Muscle of leg (tissue), 11 donors: ENCODE results near the gene FLT3LG. TPM values are rescaled to one million over a fixed set of nuclear protein-coding genes. Genes with fewer than 3 reads are reported as not detected.
"Not testable (repeated sequence)": the region's sequence is repeated elsewhere in the genome, so short reads cannot be mapped to it uniquely, and the experiment has no call there.

ENCODE experiments used
- DNase-seq: peaks from one replicate; pipeline ENCODE4 v3.0.0; 2013
- H3K27ac ChIP-seq: one replicate; pipeline ENCODE4 v1.5.1; 2013; ENCODE audit warnings: mild to moderate bottlenecking, low read length, control low read depth
- H3K27me3 ChIP-seq: one replicate; pipeline ENCODE4 v1.6.1; 2013; ENCODE audit warnings: low read length; ENCODE audit not compliant: control insufficient read depth, insufficient read depth
- H3K36me3 ChIP-seq: one replicate; pipeline ENCODE4 v1.6.1; 2013; ENCODE audit warnings: low read length; ENCODE audit not compliant: control insufficient read depth, insufficient read depth
- H3K4me1 ChIP-seq: one replicate; pipeline ENCODE4 v1.6.1; 2013; ENCODE audit warnings: low read length; ENCODE audit not compliant: control insufficient read depth, insufficient read depth
- H3K4me3 ChIP-seq: one replicate; pipeline ENCODE4 v1.5.1; 2013; ENCODE audit warnings: low read length, control low read depth
- H3K9me3 ChIP-seq: replicated peaks from 2 replicates; pipeline ENCODE4 v1.6.1; 2013; ENCODE audit warnings: low read depth, low read length; ENCODE audit not compliant: control insufficient read depth
- WGBS: methylation state at CpG from one replicate; pipeline ENCODE4 v1.1.5; 2013; ENCODE audit warnings: missing lambda C conversion rate; ENCODE audit not compliant: insufficient coverage; 5-methylcytosine and 5-hydroxymethylcytosine counted together
- polyA plus RNA-seq, 8 donors: library from polyadenylated mRNA; unstranded; fragments of 120-200 nt; gene quantifications; one replicate each; pipeline versions ENCODE4 v1.2.1 to v1.2.3, GENCODE V29; 2013; ENCODE audit warnings: inconsistent platforms in 1 of 8, low replicate concordance in 1 of 8; ENCODE audit not compliant: insufficient read length in 8 of 8, insufficient read depth in 1 of 8
- total RNA-seq: library from RNA; stranded (reverse); fragments of 120-200 nt; gene quantifications from one replicate; pipeline ENCODE4 v1.2.4, GENCODE V29; 2013

FLT3LG gene
- total and polyA plus RNA-seq, 9 donors, result 1.5 to 4.9 (median 3.2) TPM

GRCh38 chr19:49472936-49473335, 1.1 kb upstream of the FLT3LG start:
- peaks cover 2% of the 10 kb centered on the region for H3K27me3 ChIP-seq
- 76% methylated on average over 4 of the region's 9 CpGs for WGBS
- no peak overlapping the region for H3K4me3 ChIP-seq
- DNase-seq, result no peak
- H3K9me3 ChIP-seq, result no peaks in the 10 kb centered on the region
- no peak overlapping the region for H3K27ac ChIP-seq
- peaks cover 8% of the 10 kb centered on the region for H3K36me3 ChIP-seq
- peaks cover 39% of the 10 kb centered on the region for H3K4me1 ChIP-seq

GRCh38 chr19:49473501-49473867, 531 bp upstream of the FLT3LG start:
- WGBS, result 73% methylated on average over 3 of the region's 9 CpGs
- not testable (repeated sequence) for H3K27me3 ChIP-seq, DNase-seq, H3K27ac ChIP-seq, H3K9me3 ChIP-seq, H3K36me3 ChIP-seq
- peak overlapping the region; percentile 63 for H3K4me3 ChIP-seq
- peaks cover 37% of the 10 kb centered on the region for H3K4me1 ChIP-seq

GRCh38 chr19:49474542-49474924, 518 bp downstream of the FLT3LG start:
- Histone ChIP-seq H3K27me3 (peaks cover 2% of the 10 kb centered on the region), H3K36me3 (peaks cover 4% of the 10 kb centered on the region), H3K4me3 (peak overlapping the region; percentile 63), H3K9me3 (no peaks in the 10 kb centered on the region), H3K4me1 (peaks cover 32% of the 10 kb centered on the region), H3K27ac (peak overlapping the region; percentile 71)
- WGBS, result 14% methylated on average over 11 of the region's 11 CpGs
- DNase-seq, result no peak

- H3K4me3 ChIP-seq, result no peak overlapping the region
- WGBS, result 41% methylated on average over 9 of the region's 15 CpGs
- H3K4me1 ChIP-seq, result peaks cover 27% of the 10 kb centered on the region
- H3K27ac ChIP-seq, result peak overlapping the region; percentile 62
- peak; percentile 58 for DNase-seq
- peaks cover 2% of the 10 kb centered on the region for H3K27me3 ChIP-seq
- no peaks in the 10 kb centered on the region for H3K9me3 ChIP-seq
- no peaks in the 10 kb centered on the region for H3K36me3 ChIP-seq
These were observed 1.3 kb downstream of the FLT3LG start for GRCh38 chr19:49475191-49475917.

GRCh38 chr19:49475995-49476880, 2.2 kb downstream of the FLT3LG start:
- Histone ChIP-seq H3K27me3 (peaks cover 2% of the 10 kb centered on the region), H3K36me3 (no peaks in the 10 kb centered on the region), H3K4me3 (no peak overlapping the region), H3K9me3 (no peaks in the 10 kb centered on the region), H3K27ac (no peak overlapping the region), H3K4me1 (peaks cover 27% of the 10 kb centered on the region)
- 24% methylated on average over 9 of the region's 27 CpGs for WGBS
- DNase-seq, result peak; percentile 64

- 87% methylated on average over 8 of the region's 14 CpGs for WGBS
These were observed 6.1 kb downstream of the FLT3LG start for GRCh38 chr19:49479975-49480628.

GRCh38 chr19:49481020-49481683, 7.1 kb downstream of the FLT3LG start:
- Histone ChIP-seq H3K9me3 (no peaks in the 10 kb centered on the region), H3K4me3 (no peak overlapping the region), H3K27ac (no peak overlapping the region), H3K27me3 (no peaks in the 10 kb centered on the region), H3K36me3 (no peaks in the 10 kb centered on the region), H3K4me1 (peaks cover 10% of the 10 kb centered on the region)
- WGBS, result 73% methylated on average over 4 of the region's 7 CpGs
- DNase-seq, result no peak

More at GRCh38 chr19:49479975-49480628, 6.1 kb downstream of the FLT3LG start:
- Histone ChIP-seq H3K4me3 (no peak overlapping the region), H3K27ac (no peak overlapping the region), H3K4me1 (peaks cover 13% of the 10 kb centered on the region), H3K36me3 (no peaks in the 10 kb centered on the region), H3K9me3 (no peaks in the 10 kb centered on the region), H3K27me3 (no peaks in the 10 kb centered on the region)
- no peak for DNase-seq

- 87% methylated on average over 7 of the region's 7 CpGs for WGBS
- peaks cover 28% of the 10 kb centered on the region for H3K36me3 ChIP-seq
These were observed 12.2 kb downstream of the FLT3LG start for GRCh38 chr19:49486232-49486631.

GRCh38 chr19:49486710-49487276, 12.8 kb downstream of the FLT3LG start:
- peaks cover 34% of the 10 kb centered on the region for H3K36me3 ChIP-seq
- H3K9me3 ChIP-seq, result no peaks in the 10 kb centered on the region
- H3K4me3 ChIP-seq, result no peak overlapping the region

More at GRCh38 chr19:49486232-49486631, 12.2 kb downstream of the FLT3LG start:
- H3K27ac ChIP-seq, result no peak overlapping the region
- H3K4me1 ChIP-seq, result peaks cover 31% of the 10 kb centered on the region
- DNase-seq, result peak; percentile 25
- H3K4me3 ChIP-seq, result no peak overlapping the region
- no peaks in the 10 kb centered on the region for H3K9me3 ChIP-seq
- H3K27me3 ChIP-seq, result no peaks in the 10 kb centered on the region

More at GRCh38 chr19:49486710-49487276, 12.8 kb downstream of the FLT3LG start:
- WGBS, result 52% methylated on average over 16 of the region's 23 CpGs
- Histone ChIP-seq H3K27ac (peak overlapping the region; percentile 86), H3K4me1 (peaks cover 31% of the 10 kb centered on the region), H3K27me3 (no peaks in the 10 kb centered on the region)
- DNase-seq, result no peak
